Inflammatory macrophage treated with lipopolysaccharide for 1 hour (primary cell): ENCODE data around the gene CDH12.
"Not testable (repeated sequence)": the region's sequence is repeated elsewhere in the genome, so short reads cannot be mapped to it uniquely, and the experiment has no call there.

Source experiments
- DNase-seq, 2 donors: peaks; one replicate each; pipeline ENCODE4 v3.0.0-alpha.2; 2020 to 2022

Gene CDH12

GRCh38 chr5:22411554-22412349 is 441.4 kb downstream of the CDH12 start:
- no peak for DNase-seq

GRCh38 chr5:22391956-22392355 is 461.2 kb downstream of the CDH12 start:
- DNase-seq = no peak

- DNase-seq = no peak
These were observed 462.3 kb downstream of the CDH12 start for GRCh38 chr5:22390888-22391287.

GRCh38 chr5:22372826-22373660 is 480.1 kb downstream of the CDH12 start:
- no peak for DNase-seq

- DNase-seq = no peak
These were observed 480.8 kb downstream of the CDH12 start for GRCh38 chr5:22372376-22372775.

- no peak for DNase-seq
These were observed 498.2 kb downstream of the CDH12 start for GRCh38 chr5:22354956-22355355.

- no peak for DNase-seq
These were observed 500.7 kb downstream of the CDH12 start for GRCh38 chr5:22352493-22352892.

- DNase-seq = no peak
These were observed 502.0 kb downstream of the CDH12 start for GRCh38 chr5:22351178-22351577.

- DNase-seq = no peak
These were observed 505.1 kb downstream of the CDH12 start for GRCh38 chr5:22348027-22348426.

- DNase-seq = no peak
These were observed 509.1 kb downstream of the CDH12 start for GRCh38 chr5:22344000-22344399.

- DNase-seq = no peak
These were observed 511.7 kb downstream of the CDH12 start for GRCh38 chr5:22341406-22341805.

GRCh38 chr5:22332949-22333348 is 520.2 kb downstream of the CDH12 start:
- DNase-seq = not testable (repeated sequence)

- DNase-seq = no peak
These were observed 523.5 kb downstream of the CDH12 start for GRCh38 chr5:22329683-22330082.

GRCh38 chr5:22319798-22320197 is 533.3 kb downstream of the CDH12 start:
- DNase-seq = no peak

GRCh38 chr5:22316294-22316693 is 536.9 kb downstream of the CDH12 start:
- DNase-seq = no peak

GRCh38 chr5:22315052-22315451 is 538.1 kb downstream of the CDH12 start:
- not testable (repeated sequence) for DNase-seq

GRCh38 chr5:22314548-22314947 is 538.6 kb downstream of the CDH12 start:
- no peak for DNase-seq

- no peak for DNase-seq
These were observed 547.1 kb downstream of the CDH12 start for GRCh38 chr5:22306011-22306410.

- DNase-seq = no peak
These were observed 557.3 kb downstream of the CDH12 start for GRCh38 chr5:22295832-22296231.

- DNase-seq = no peak
These were observed 560.0 kb downstream of the CDH12 start for GRCh38 chr5:22293147-22293546.

- no peak for DNase-seq
These were observed 575.0 kb downstream of the CDH12 start for GRCh38 chr5:22278164-22278563.

- no peak for DNase-seq
These were observed 576.1 kb downstream of the CDH12 start for GRCh38 chr5:22277006-22277405.

- DNase-seq = not testable (repeated sequence)
These were observed 587.3 kb downstream of the CDH12 start for GRCh38 chr5:22265855-22266254.

GRCh38 chr5:22258139-22258538 is 595.0 kb downstream of the CDH12 start:
- no peak for DNase-seq
